K562 (cell line): ENCODE measurements around the gene SMAGP. TPM values are rescaled to one million over a fixed set of nuclear protein-coding genes. Genes with fewer than 3 reads are reported as not detected.

Experiments used
- CBFB ChIP-seq: sonication (generic); formaldehyde crosslinking; IDR thresholded peaks from 2 replicates; pipeline ENCODE4 v1.4.0; 2020; ENCODE audit warnings: mild to moderate bottlenecking, missing genetic modification reagents
- FOXJ2 ChIP-seq: fragments of 200-800 bp; sonication (Bioruptor generic); IDR thresholded peaks from 2 replicates; pipeline ENCODE4 v1.6.1; 2016; ENCODE audit warnings: missing genetic modification characterization, missing compliant biosample characterization
- HLTF ChIP-seq: fragments of 450-650 bp; IDR thresholded peaks from 2 replicates; pipeline ENCODE4 v1.6.1; 2016
- MYBL2 ChIP-seq, 2 experiments: fragments of 450-650 bp in 1 of 2; sonication (generic) in 1 of 2; formaldehyde crosslinking in 1 of 2; IDR thresholded peaks; 2 replicates each; pipeline versions ENCODE4 v1.6.1 to v1.8.1; 2017 to 2022; ENCODE audit warnings: borderline replicate concordance in 1 of 2, inconsistent platforms in 1 of 2, low read depth in 1 of 2, mild to moderate bottlenecking in 1 of 2, missing genetic modification reagents in 1 of 2, moderate library complexity in 1 of 2
- NCOR1 ChIP-seq: fragments of 450-650 bp; IDR thresholded peaks from 2 replicates; pipeline ENCODE4 v1.6.1; 2016; ENCODE audit warnings: mild to moderate bottlenecking, moderate library complexity
- SPI1 ChIP-seq: IDR thresholded peaks from 2 replicates; pipeline ENCODE4 v1.6.1; 2011; ENCODE audit warnings: low read depth, low read length, control low read depth, borderline replicate concordance
- TBP ChIP-seq: optimal IDR thresholded peaks from 2 replicates; pipeline ENCODE3; 2011; ENCODE audit warnings: low read depth, low read length, improper control_type of control experiment
- ZBTB17 ChIP-seq: fragments of 450-650 bp; formaldehyde crosslinking; IDR thresholded peaks from 2 replicates; pipeline ENCODE4 v1.4.0; 2020; ENCODE audit warnings: mild to moderate bottlenecking
- ZNF121 ChIP-seq: sonication (generic); formaldehyde crosslinking; conservative IDR thresholded peaks from 2 replicates; pipeline ENCODE4 v1.8.0; 2022; ENCODE audit warnings: missing genetic modification reagents
- polyA plus RNA-seq, 8 experiments: library from polyadenylated mRNA; depleted of rRNA in 4 of 8; stranded (reverse) in 5 of 8; unstranded in 3 of 8; fragments of >200 nt; fragmentation: Nextera tagmentation in 2 of 8; fragmentation: Illumina TruSeq in 1 of 8; extraction: Ambion mirVana in 2 of 8; extraction: Trizol in 1 of 8; gene quantifications; 2 replicates each; pipeline versions ENCODE4 v1.2.1 to v1.2.3, GENCODE V29; 2011 to 2014; ENCODE audit warnings: inconsistent platforms in 1 of 8, missing spikeins in 1 of 8
- total RNA-seq, 7 experiments: library from RNA; depleted of rRNA in 6 of 7; stranded (reverse); fragments of >200 nt in 6 of 7; fragmentation: Illumina TruSeq in 2 of 7; extraction: Trizol in 2 of 7; gene quantifications; 2 replicates each; pipeline versions ENCODE4 v1.2.1 to v1.2.3, GENCODE V29; 2011 to 2021; ENCODE audit warnings: low replicate concordance in 1 of 7
- TF ChIP-seq, protein P1 (sequence below): fragments of 450-650 bp; IDR thresholded peaks from 2 replicates; pipeline ENCODE4 v1.6.1; 2016; ENCODE audit warnings: mild to moderate bottlenecking, moderate library complexity
- TF ChIP-seq, protein P2 (sequence below): fragments of 450-650 bp; IDR thresholded peaks from 2 replicates; pipeline ENCODE4 v1.6.1; 2018; ENCODE audit not compliant: partially characterized antibody

SMAGP gene
- total and polyA plus RNA-seq, 9 of the 15 experiments (the other 6 are each of a cell fraction or from before 2014, with no cell fraction given), result 23.1 to 62.3 (median 29.9) TPM

DNA sequence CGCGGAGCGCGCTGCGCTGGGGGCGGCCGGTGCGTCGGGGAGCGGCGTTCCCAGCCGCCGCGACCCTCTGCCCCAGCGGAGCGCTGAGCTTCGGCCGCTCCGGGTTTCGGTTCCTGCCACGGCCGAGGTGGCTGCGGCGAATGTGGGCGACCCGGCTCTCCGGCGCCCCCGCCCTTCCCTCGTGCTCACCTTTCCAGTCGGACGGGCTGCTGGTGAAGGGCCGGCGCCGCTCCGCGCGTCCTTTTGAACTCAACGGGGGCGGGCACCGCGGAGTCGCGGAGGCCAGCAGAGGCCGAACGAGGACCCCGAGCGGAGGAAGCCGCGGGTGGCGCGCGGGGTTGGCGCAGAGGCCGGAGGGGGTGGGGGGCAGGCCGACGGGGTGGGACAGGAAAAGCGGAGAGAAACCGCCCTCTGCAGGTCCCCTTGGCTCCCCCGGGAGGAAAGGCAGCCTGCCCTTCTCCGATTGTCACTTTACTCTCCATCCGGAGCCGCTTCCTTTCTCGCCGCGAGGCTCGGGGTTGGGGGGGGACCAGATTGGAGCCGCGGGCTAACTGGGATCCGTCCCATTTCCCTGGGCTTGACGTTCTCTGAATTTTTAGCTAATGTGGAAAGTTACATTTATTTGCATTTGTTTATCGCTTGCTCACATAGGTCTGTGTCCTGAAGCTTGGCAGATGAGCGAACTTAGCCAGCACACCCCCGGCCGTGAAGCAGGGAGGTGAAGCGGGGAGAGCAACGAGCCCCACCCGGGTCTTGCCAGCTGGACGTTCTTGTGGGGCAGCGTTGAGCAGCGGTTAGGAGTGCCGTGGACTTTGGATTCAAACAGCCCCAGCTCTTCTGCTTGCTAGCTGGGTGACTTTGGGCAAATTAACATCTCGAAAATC, at the start of gene SMAGP (continued):
- TF ChIP-seq, protein P1, sequence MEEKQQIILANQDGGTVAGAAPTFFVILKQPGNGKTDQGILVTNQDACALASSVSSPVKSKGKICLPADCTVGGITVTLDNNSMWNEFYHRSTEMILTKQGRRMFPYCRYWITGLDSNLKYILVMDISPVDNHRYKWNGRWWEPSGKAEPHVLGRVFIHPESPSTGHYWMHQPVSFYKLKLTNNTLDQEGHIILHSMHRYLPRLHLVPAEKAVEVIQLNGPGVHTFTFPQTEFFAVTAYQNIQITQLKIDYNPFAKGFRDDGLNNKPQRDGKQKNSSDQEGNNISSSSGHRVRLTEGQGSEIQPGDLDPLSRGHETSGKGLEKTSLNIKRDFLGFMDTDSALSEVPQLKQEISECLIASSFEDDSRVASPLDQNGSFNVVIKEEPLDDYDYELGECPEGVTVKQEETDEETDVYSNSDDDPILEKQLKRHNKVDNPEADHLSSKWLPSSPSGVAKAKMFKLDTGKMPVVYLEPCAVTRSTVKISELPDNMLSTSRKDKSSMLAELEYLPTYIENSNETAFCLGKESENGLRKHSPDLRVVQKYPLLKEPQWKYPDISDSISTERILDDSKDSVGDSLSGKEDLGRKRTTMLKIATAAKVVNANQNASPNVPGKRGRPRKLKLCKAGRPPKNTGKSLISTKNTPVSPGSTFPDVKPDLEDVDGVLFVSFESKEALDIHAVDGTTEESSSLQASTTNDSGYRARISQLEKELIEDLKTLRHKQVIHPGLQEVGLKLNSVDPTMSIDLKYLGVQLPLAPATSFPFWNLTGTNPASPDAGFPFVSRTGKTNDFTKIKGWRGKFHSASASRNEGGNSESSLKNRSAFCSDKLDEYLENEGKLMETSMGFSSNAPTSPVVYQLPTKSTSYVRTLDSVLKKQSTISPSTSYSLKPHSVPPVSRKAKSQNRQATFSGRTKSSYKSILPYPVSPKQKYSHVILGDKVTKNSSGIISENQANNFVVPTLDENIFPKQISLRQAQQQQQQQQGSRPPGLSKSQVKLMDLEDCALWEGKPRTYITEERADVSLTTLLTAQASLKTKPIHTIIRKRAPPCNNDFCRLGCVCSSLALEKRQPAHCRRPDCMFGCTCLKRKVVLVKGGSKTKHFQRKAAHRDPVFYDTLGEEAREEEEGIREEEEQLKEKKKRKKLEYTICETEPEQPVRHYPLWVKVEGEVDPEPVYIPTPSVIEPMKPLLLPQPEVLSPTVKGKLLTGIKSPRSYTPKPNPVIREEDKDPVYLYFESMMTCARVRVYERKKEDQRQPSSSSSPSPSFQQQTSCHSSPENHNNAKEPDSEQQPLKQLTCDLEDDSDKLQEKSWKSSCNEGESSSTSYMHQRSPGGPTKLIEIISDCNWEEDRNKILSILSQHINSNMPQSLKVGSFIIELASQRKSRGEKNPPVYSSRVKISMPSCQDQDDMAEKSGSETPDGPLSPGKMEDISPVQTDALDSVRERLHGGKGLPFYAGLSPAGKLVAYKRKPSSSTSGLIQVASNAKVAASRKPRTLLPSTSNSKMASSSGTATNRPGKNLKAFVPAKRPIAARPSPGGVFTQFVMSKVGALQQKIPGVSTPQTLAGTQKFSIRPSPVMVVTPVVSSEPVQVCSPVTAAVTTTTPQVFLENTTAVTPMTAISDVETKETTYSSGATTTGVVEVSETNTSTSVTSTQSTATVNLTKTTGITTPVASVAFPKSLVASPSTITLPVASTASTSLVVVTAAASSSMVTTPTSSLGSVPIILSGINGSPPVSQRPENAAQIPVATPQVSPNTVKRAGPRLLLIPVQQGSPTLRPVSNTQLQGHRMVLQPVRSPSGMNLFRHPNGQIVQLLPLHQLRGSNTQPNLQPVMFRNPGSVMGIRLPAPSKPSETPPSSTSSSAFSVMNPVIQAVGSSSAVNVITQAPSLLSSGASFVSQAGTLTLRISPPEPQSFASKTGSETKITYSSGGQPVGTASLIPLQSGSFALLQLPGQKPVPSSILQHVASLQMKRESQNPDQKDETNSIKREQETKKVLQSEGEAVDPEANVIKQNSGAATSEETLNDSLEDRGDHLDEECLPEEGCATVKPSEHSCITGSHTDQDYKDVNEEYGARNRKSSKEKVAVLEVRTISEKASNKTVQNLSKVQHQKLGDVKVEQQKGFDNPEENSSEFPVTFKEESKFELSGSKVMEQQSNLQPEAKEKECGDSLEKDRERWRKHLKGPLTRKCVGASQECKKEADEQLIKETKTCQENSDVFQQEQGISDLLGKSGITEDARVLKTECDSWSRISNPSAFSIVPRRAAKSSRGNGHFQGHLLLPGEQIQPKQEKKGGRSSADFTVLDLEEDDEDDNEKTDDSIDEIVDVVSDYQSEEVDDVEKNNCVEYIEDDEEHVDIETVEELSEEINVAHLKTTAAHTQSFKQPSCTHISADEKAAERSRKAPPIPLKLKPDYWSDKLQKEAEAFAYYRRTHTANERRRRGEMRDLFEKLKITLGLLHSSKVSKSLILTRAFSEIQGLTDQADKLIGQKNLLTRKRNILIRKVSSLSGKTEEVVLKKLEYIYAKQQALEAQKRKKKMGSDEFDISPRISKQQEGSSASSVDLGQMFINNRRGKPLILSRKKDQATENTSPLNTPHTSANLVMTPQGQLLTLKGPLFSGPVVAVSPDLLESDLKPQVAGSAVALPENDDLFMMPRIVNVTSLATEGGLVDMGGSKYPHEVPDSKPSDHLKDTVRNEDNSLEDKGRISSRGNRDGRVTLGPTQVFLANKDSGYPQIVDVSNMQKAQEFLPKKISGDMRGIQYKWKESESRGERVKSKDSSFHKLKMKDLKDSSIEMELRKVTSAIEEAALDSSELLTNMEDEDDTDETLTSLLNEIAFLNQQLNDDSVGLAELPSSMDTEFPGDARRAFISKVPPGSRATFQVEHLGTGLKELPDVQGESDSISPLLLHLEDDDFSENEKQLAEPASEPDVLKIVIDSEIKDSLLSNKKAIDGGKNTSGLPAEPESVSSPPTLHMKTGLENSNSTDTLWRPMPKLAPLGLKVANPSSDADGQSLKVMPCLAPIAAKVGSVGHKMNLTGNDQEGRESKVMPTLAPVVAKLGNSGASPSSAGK, result peak; percentile 23
- TF ChIP-seq TBP (no peak), ZNF121 (CRISPR knock-in tag) (no peak), MYBL2 (IDR thresholded peaks at IDR 0.05; ENCODE audit: low read depth) (no peak), MYBL2 (CRISPR knock-in tag; IDR thresholded peaks at IDR 0.05; ENCODE audit: borderline replicate concordance) (no peak), HLTF (no peak), FOXJ2 (tag) (no peak), CBFB (no peak), SPI1 (no peak), ZBTB17 (no peak), NCOR1 (no peak)
- TF ChIP-seq, protein P2, sequence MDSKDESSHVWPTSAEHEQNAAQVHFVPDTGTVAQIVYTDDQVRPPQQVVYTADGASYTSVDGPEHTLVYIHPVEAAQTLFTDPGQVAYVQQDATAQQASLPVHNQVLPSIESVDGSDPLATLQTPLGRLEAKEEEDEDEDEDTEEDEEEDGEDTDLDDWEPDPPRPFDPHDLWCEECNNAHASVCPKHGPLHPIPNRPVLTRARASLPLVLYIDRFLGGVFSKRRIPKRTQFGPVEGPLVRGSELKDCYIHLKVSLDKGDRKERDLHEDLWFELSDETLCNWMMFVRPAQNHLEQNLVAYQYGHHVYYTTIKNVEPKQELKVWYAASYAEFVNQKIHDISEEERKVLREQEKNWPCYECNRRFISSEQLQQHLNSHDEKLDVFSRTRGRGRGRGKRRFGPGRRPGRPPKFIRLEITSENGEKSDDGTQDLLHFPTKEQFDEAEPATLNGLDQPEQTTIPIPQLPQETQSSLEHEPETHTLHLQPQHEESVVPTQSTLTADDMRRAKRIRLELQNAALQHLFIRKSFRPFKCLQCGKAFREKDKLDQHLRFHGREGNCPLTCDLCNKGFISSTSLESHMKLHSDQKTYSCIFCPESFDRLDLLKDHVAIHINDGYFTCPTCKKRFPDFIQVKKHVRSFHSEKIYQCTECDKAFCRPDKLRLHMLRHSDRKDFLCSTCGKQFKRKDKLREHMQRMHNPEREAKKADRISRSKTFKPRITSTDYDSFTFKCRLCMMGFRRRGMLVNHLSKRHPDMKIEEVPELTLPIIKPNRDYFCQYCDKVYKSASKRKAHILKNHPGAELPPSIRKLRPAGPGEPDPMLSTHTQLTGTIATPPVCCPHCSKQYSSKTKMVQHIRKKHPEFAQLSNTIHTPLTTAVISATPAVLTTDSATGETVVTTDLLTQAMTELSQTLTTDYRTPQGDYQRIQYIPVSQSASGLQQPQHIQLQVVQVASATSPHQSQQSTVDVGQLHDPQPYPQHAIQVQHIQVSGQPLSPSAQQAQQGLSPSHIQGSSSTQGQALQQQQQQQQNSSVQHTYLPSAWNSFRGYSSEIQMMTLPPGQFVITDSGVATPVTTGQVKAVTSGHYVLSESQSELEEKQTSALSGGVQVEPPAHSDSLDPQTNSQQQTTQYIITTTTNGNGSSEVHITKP, result peak; percentile 87
